HCT116 (cell line): ENCODE data around the gene TTF1. TPM values are rescaled to one million over a fixed set of nuclear protein-coding genes. Genes with fewer than 3 reads are reported as not detected.

ENCODE experiments used
- ATAC-seq: fragments of 200-7000 bp; cut with Tn5 transposase; 2 replicates; pipeline ENCODE4 v1.9.1; 2020; ENCODE audit warnings: mild to moderate bottlenecking, moderate library complexity
- BruUV-seq: library from RNA; stranded (reverse); fragments of 400-500 nt; replicated peaks from 2 replicates; lab custom pipeline; 2021; lab: Mats Ljungman, UMichigan
- CTCF ChIA-PET: fragments of 300-600 bp; sonication (Branson Sonifier 250); formaldehyde crosslinking; loops from one replicate; lab custom pipeline; 2021; ENCODE audit warnings: antibody characterized with exemption; lab: Charles Lee
- POLR2A ChIA-PET: fragments of 300-600, 350-600 bp; sonication (Branson Sonifier 250); formaldehyde crosslinking; loops from one replicate; lab custom pipeline; 2021; ENCODE audit warnings: antibody characterized with exemption; lab: Charles Lee
- RAD21 ChIA-PET, 2 experiments: fragments of 300-600 bp; sonication (Branson Sonifier 250); formaldehyde crosslinking; loops; one replicate each; lab custom pipeline; 2023; ENCODE audit warnings: low total read pairs in 2 of 2; ENCODE audit not compliant: uncharacterized antibody in 2 of 2, unreplicated experiment in 2 of 2, low non-redundant PET in 1 of 2; lab: Charles Lee
- DNase-seq: peaks from one replicate; pipeline ENCODE4 v3.0.0-alpha.2; 2010; ENCODE audit warnings: low read depth, low spot score
- H2AFZ ChIP-seq: fragments of 200-600 bp; shearing (Covaris generic), sonication (generic); 2 replicates; pipeline ENCODE4 v1.6.1; 2017; ENCODE audit warnings: low read depth, mixed run types, mixed read lengths, antibody characterized with exemption, low read length; ENCODE audit not compliant: poor library complexity, severe bottlenecking
- H3K27ac ChIP-seq: 2 replicates; pipeline ENCODE4 v1.5.1; 2012; ENCODE audit warnings: low read depth, low read length
- H3K27me3 ChIP-seq: fragments of 200-600 bp; sonication (generic); 2 replicates; pipeline ENCODE4 v1.6.1; 2016; ENCODE audit warnings: mixed run types, low read length, mixed read lengths; ENCODE audit not compliant: insufficient read depth
- H3K36me3 ChIP-seq, 2 experiments: fragments of 200-500 bp in 1 of 2; fragments of 200-600 bp in 1 of 2; sonication (Bioruptor generic) in 1 of 2; sonication (generic) in 1 of 2; 2 replicates each; pipeline versions ENCODE4 v1.5.1 to v1.6.1; 2014 to 2016; ENCODE audit warnings: low read length in 2 of 2, inconsistent platforms in 1 of 2, mixed read lengths in 1 of 2, mixed run types in 1 of 2; ENCODE audit not compliant: insufficient read depth in 2 of 2, control insufficient read depth in 1 of 2
- H3K4me1 ChIP-seq, 2 experiments: fragments of 200-600 bp in 1 of 2; sonication (generic) in 1 of 2; 2 replicates each; pipeline versions ENCODE4 v1.5.1 to v1.6.1; 2012 to 2017; ENCODE audit warnings: low read length in 2 of 2, inconsistent platforms in 1 of 2, mild to moderate bottlenecking in 1 of 2, mixed read lengths in 1 of 2, mixed run types in 1 of 2, moderate library complexity in 1 of 2; ENCODE audit not compliant: insufficient read depth in 2 of 2, control insufficient read depth in 1 of 2
- H3K4me2 ChIP-seq: fragments of 200-600 bp; sonication (generic); 2 replicates; pipeline ENCODE4 v1.6.1; 2017; ENCODE audit warnings: mixed run types, low read length, mixed read lengths
- H3K4me3 ChIP-seq, 2 experiments: fragments of 200-600 bp in 1 of 2; sonication (generic) in 1 of 2; replicated peaks in 1 of 2; 2 replicates each; pipeline ENCODE4 v1.5.1; 2011 to 2016; ENCODE audit warnings: low read length in 2 of 2, control low read depth in 1 of 2, low read depth in 1 of 2, mild to moderate bottlenecking in 1 of 2, mixed read lengths in 1 of 2, mixed run types in 1 of 2
- H3K79me2 ChIP-seq: fragments of 200-600 bp; sonication (generic); 2 replicates; pipeline ENCODE4 v1.6.1; 2017; ENCODE audit warnings: mild to moderate bottlenecking, mixed run types, low read length, moderate library complexity, mixed read lengths; ENCODE audit not compliant: insufficient read depth
- H3K9ac ChIP-seq: fragments of 200-600 bp; sonication (generic); 2 replicates; pipeline ENCODE4 v1.6.1; 2016; ENCODE audit warnings: low read length, mixed read lengths
- H3K9me2 ChIP-seq: fragments of 200-600 bp; sonication (generic), shearing (Covaris generic); 2 replicates; pipeline ENCODE4 v1.6.1; 2017; ENCODE audit warnings: mixed run types, mild to moderate bottlenecking, moderate library complexity; ENCODE audit not compliant: insufficient read depth
- H3K9me3 ChIP-seq, 2 experiments: fragments of 200-500 bp in 1 of 2; fragments of 200-600 bp in 1 of 2; sonication (Bioruptor generic) in 1 of 2; sonication (generic) in 1 of 2; 2 replicates each; pipeline ENCODE4 v1.6.1; 2014 to 2017; ENCODE audit warnings: low read length in 2 of 2, mixed read lengths in 2 of 2, inconsistent platforms in 1 of 2, low read depth in 1 of 2, mild to moderate bottlenecking in 1 of 2, mixed run types in 1 of 2, moderate library complexity in 1 of 2; ENCODE audit not compliant: control insufficient read depth in 1 of 2, insufficient read depth in 1 of 2
- H4K20me1 ChIP-seq: fragments of 200-600 bp; sonication (generic), shearing (Covaris generic); 2 replicates; pipeline ENCODE4 v1.6.1; 2017; ENCODE audit warnings: mixed run types, mild to moderate bottlenecking, moderate library complexity; ENCODE audit not compliant: insufficient read depth
- ATF3 ChIP-seq: IDR thresholded peaks from 2 replicates; pipeline ENCODE4 v1.6.1; 2012
- EGR1 ChIP-seq: IDR thresholded peaks from 2 replicates; pipeline ENCODE4 v1.6.1; 2012; ENCODE audit warnings: low read depth
- ELF1 ChIP-seq: IDR thresholded peaks from 2 replicates; pipeline ENCODE4 v1.6.1; 2012; ENCODE audit warnings: low read depth, borderline replicate concordance
- EZH2 ChIP-seq: fragments of 200-600 bp; sonication (generic); IDR thresholded peaks from 2 replicates; pipeline ENCODE4 v1.6.1; 2017; ENCODE audit warnings: antibody characterized with exemption, mixed run types
- EZH2phosphoT487 ChIP-seq: fragments of 200-600 bp; IDR thresholded peaks from 2 replicates; pipeline ENCODE4 v1.6.1; 2018; ENCODE audit warnings: antibody characterized with exemption, borderline replicate concordance
- FOSL1 ChIP-seq: IDR thresholded peaks from 2 replicates; pipeline ENCODE4 v1.6.1; 2012; ENCODE audit warnings: low read depth
- MAX ChIP-seq: IDR thresholded peaks from 2 replicates; pipeline ENCODE4 v1.6.1; 2012
- POLR2A ChIP-seq: IDR thresholded peaks from 2 replicates; pipeline ENCODE4 v1.7.0; 2011; ENCODE audit warnings: borderline replicate concordance; ENCODE audit not compliant: insufficient read depth, insufficient read length; ENCODE audit errors: extremely low read depth
- POLR2AphosphoS5 ChIP-seq: IDR thresholded peaks from 2 replicates; pipeline ENCODE4 v1.6.1; 2011; ENCODE audit warnings: mild to moderate bottlenecking, low read depth, low read length, moderate library complexity
- SIN3A ChIP-seq: IDR thresholded peaks from 2 replicates; pipeline ENCODE4 v1.6.1; 2012; ENCODE audit warnings: low read depth
- SP1 ChIP-seq: IDR thresholded peaks from 2 replicates; pipeline ENCODE4 v1.6.1; 2012; ENCODE audit warnings: low read depth
- TCF7L2 ChIP-seq: IDR thresholded peaks from 2 replicates; pipeline ENCODE4 v1.7.0; 2011; ENCODE audit warnings: borderline replicate concordance, inconsistent platforms; ENCODE audit not compliant: insufficient read depth, insufficient read length; ENCODE audit errors: extremely low read depth
- YY1 ChIP-seq: IDR thresholded peaks from 2 replicates; pipeline ENCODE4 v1.6.1; 2011; ENCODE audit warnings: low read length, low read depth, moderate library complexity, mild to moderate bottlenecking; ENCODE audit not compliant: insufficient replicate concordance; ENCODE audit errors: extremely low read depth
- ZFX ChIP-seq: fragments of 450-650 bp; IDR thresholded peaks from 2 replicates; pipeline ENCODE4 v1.6.1; 2017
- ZNF274 ChIP-seq: fragments of 200-500 bp; sonication (Bioruptor generic); IDR thresholded peaks from 2 replicates; pipeline ENCODE4 v1.6.1; 2014; ENCODE audit warnings: mild to moderate bottlenecking, low read depth, low read length, inconsistent platforms
- intact Hi-C: fragments of 100-400 bp; cut with micrococcal nuclease; formaldehyde crosslinking; loops from 2 replicates; pipeline ENCODE4 v1.10.0; 2022
- total RNA-seq: library from RNA; stranded (reverse); gene quantifications from one replicate; pipeline ENCODE4 v1.2.1, GENCODE V29; 2021; ENCODE audit not compliant: unreplicated experiment

TTF1 gene
- total RNA-seq, 1 experiment from 2014 or later = 14.5 TPM

GRCh38 chr9:132370592-132370991 lies 36.0 kb downstream of the TTF1 start (continued):
- no peak for TF ChIP-seq MAX
- TF ChIP-seq TCF7L2 = no peak

- 0 out of 4 replicates have a peak, but pooled peaks cover 0 to 2% of the 10 kb centered on the region in 2 experiments for H3K4me1 ChIP-seq
- RAD21 ChIA-PET = no interaction called here
These were observed 37.2 kb downstream of the TTF1 start for GRCh38 chr9:132369421-132369820.

More at GRCh38 chr9:132369421-132369820, 37.2 kb downstream of the TTF1 start:
- H3K4me3 ChIP-seq = no peak overlapping the region
- ATAC-seq = no peak
- H4K20me1 ChIP-seq = no peaks in the 10 kb centered on the region
- ChIA-PET POLR2A (no interaction called here), CTCF (no interaction called here)
- no peaks in the 10 kb centered on the region for H3K36me3 ChIP-seq
- no peaks in the 10 kb centered on the region for H3K79me2 ChIP-seq
- intact Hi-C loops = no loop called here
- no peaks in the 10 kb centered on the region for H3K27me3 ChIP-seq
- no peak overlapping the region for H3K9ac ChIP-seq
- no peak for DNase-seq
- TF ChIP-seq SIN3A (no peak), EZH2phosphoT487 (no peak), ELF1 (no peak), EZH2 (no peak), SP1 (no peak), EGR1 (no peak), POLR2A (no peak), ZFX (no peak), FOSL1 (no peak), ATF3 (no peak), YY1 (no peak), POLR2AphosphoS5 (no peak), ZNF274 (no peak)
- no peaks in the 10 kb centered on the region for H3K9me3 ChIP-seq
- no peak overlapping the region for H3K27ac ChIP-seq
- H2AFZ ChIP-seq = no peak overlapping the region
- H3K4me2 ChIP-seq = no peak overlapping the region
- H3K9me2 ChIP-seq = no peaks in the 10 kb centered on the region
- BruUV-seq = no TSS peak
